T-helper 17 cell (primary cell): ENCODE measurements around the gene EED. TPM values are rescaled to one million over a fixed set of nuclear protein-coding genes. Genes with fewer than 3 reads are reported as not detected.
"Not testable (repeated sequence)": the region's sequence is repeated elsewhere in the genome, so short reads cannot be mapped to it uniquely, and the experiment has no call there.

Source experiments
- ATAC-seq: fragments of 150-1000 bp; cut with Tn5 transposase; 2 replicates; pipeline ENCODE4 v1.10.0; 2021; ENCODE audit warnings: mild to moderate bottlenecking, moderate library complexity
- DNase-seq, 3 donors: peaks; one replicate each; pipeline versions ENCODE4 v3.0.0 to v3.0.0-alpha.2; 2020 to 2021
- H3K9me3 ChIP-seq: one replicate; pipeline ENCODE4 v1.7.0; 2013; ENCODE audit warnings: low read length, mild to moderate bottlenecking; ENCODE audit not compliant: control insufficient read depth, poor library complexity, severe bottlenecking
- H3K27ac Mint-ChIP-seq: one replicate; pipeline ENCODE4 v1.8.0; 2022; ENCODE audit warnings: mild to moderate bottlenecking, moderate library complexity, mixed read lengths
- H3K27me3 Mint-ChIP-seq: one replicate; pipeline ENCODE4 v1.8.0; 2022; ENCODE audit warnings: mixed read lengths
- H3K36me3 Mint-ChIP-seq: one replicate; pipeline ENCODE4 v1.8.0; 2022; ENCODE audit warnings: low read depth, mixed read lengths
- H3K4me1 Mint-ChIP-seq: one replicate; pipeline ENCODE4 v1.8.0; 2022; ENCODE audit warnings: mild to moderate bottlenecking, mixed read lengths
- H3K4me3 Mint-ChIP-seq: one replicate; pipeline ENCODE4 v1.8.0; 2022; ENCODE audit warnings: mild to moderate bottlenecking, moderate library complexity, mixed read lengths
- total RNA-seq, 4 donors: library from RNA in 2 of 4; stranded (reverse) in 2 of 4; gene quantifications; one replicate each; pipeline ENCODE4 v1.2.3 and lab custom pipeline; 2022 to 2026

Gene EED
- total RNA-seq, 2 donors from 2014 or later, result 48.7 to 50.7 TPM

GRCh38 chr11:86265194-86265593 is 20.6 kb downstream of the EED start:
- ATAC-seq (no peak), DNase-seq (no peak)
- H3K9me3 ChIP-seq, result no peaks in the 10 kb centered on the region
- Mint-ChIP-seq H3K4me1 (peaks cover 8% of the 10 kb centered on the region), H3K36me3 (peaks cover 15% of the 10 kb centered on the region), H3K4me3 (no peak overlapping the region), H3K27me3 (no peaks in the 10 kb centered on the region), H3K27ac (peak overlapping the region; percentile 29)

GRCh38 chr11:86269645-86270044 is 25.1 kb downstream of the EED start:
- DNase-seq, result no peak
- Mint-ChIP-seq H3K4me1 (peaks cover 18% of the 10 kb centered on the region), H3K36me3 (peaks cover 17% of the 10 kb centered on the region), H3K27me3 (no peaks in the 10 kb centered on the region), H3K4me3 (no peak overlapping the region), H3K27ac (no peak overlapping the region)
- ATAC-seq, result no peak
- no peaks in the 10 kb centered on the region for H3K9me3 ChIP-seq

- peaks cover 22% of the 10 kb centered on the region for H3K4me1 Mint-ChIP-seq
- peaks cover 20% of the 10 kb centered on the region for H3K36me3 Mint-ChIP-seq
- H3K4me3 Mint-ChIP-seq, result peak overlapping the region; percentile 61
Observed at GRCh38 chr11:86274503-86274902, 29.9 kb downstream of the EED start.

GRCh38 chr11:86274999-86275398 is 30.4 kb downstream of the EED start:
- no peak for ATAC-seq
- no peak for DNase-seq
- Mint-ChIP-seq H3K4me1 (peaks cover 21% of the 10 kb centered on the region), H3K27ac (peak overlapping the region; percentile 51), H3K27me3 (no peaks in the 10 kb centered on the region), H3K4me3 (no peak overlapping the region), H3K36me3 (peaks cover 17% of the 10 kb centered on the region)
- H3K9me3 ChIP-seq, result no peaks in the 10 kb centered on the region

More at GRCh38 chr11:86274503-86274902, 29.9 kb downstream of the EED start:
- H3K9me3 ChIP-seq, result no peaks in the 10 kb centered on the region
- ATAC-seq, result no peak
- no peak for DNase-seq
- Mint-ChIP-seq H3K27ac (peak overlapping the region; percentile 51), H3K27me3 (no peaks in the 10 kb centered on the region)

- no peaks in the 10 kb centered on the region for H3K27me3 Mint-ChIP-seq
- DNase-seq, result no peak
- H3K4me1 Mint-ChIP-seq, result peaks cover 16% of the 10 kb centered on the region
- no peak for ATAC-seq
- H3K27ac Mint-ChIP-seq, result peak overlapping the region; percentile 85
- no peaks in the 10 kb centered on the region for H3K9me3 ChIP-seq
- peaks cover 14% of the 10 kb centered on the region for H3K36me3 Mint-ChIP-seq
- no peak overlapping the region for H3K4me3 Mint-ChIP-seq
Observed at GRCh38 chr11:86275493-86276370, 31.2 kb downstream of the EED start.

- Mint-ChIP-seq H3K4me1 (peaks cover 19% of the 10 kb centered on the region), H3K27ac (no peak overlapping the region), H3K27me3 (no peaks in the 10 kb centered on the region), H3K4me3 (no peak overlapping the region), H3K36me3 (peaks cover 13% of the 10 kb centered on the region)
- H3K9me3 ChIP-seq, result no peaks in the 10 kb centered on the region
- DNase-seq, result no peak
- ATAC-seq, result no peak
Observed at GRCh38 chr11:86277741-86278140, 33.2 kb downstream of the EED start.

GRCh38 chr11:86278226-86278625 is 33.7 kb downstream of the EED start:
- Mint-ChIP-seq H3K4me1 (peaks cover 19% of the 10 kb centered on the region), H3K36me3 (peaks cover 13% of the 10 kb centered on the region), H3K4me3 (no peak overlapping the region), H3K27me3 (no peaks in the 10 kb centered on the region), H3K27ac (no peak overlapping the region)
- DNase-seq (no peak), ATAC-seq (no peak)
- no peaks in the 10 kb centered on the region for H3K9me3 ChIP-seq

GRCh38 chr11:86279747-86280146 is 35.2 kb downstream of the EED start:
- Mint-ChIP-seq H3K27me3 (no peaks in the 10 kb centered on the region), H3K27ac (peak overlapping the region; percentile 27), H3K4me1 (peaks cover 19% of the 10 kb centered on the region), H3K36me3 (peaks cover 13% of the 10 kb centered on the region), H3K4me3 (no peak overlapping the region)
- no peak for DNase-seq
- H3K9me3 ChIP-seq, result no peaks in the 10 kb centered on the region
- ATAC-seq, result no peak

- H3K27me3 Mint-ChIP-seq, result no peaks in the 10 kb centered on the region
Observed at GRCh38 chr11:86287468-86287796, 42.9 kb downstream of the EED start.

GRCh38 chr11:86288776-86289507 is 44.4 kb downstream of the EED start:
- ATAC-seq (peak; percentile 27), DNase-seq (no peak)
- H3K4me3 Mint-ChIP-seq, result peak overlapping the region; percentile 46

More at GRCh38 chr11:86287468-86287796, 42.9 kb downstream of the EED start:
- peak; percentile 20 for ATAC-seq
- DNase-seq, result no peak
- Mint-ChIP-seq H3K4me3 (peak overlapping the region; percentile 73), H3K27ac (peak overlapping the region; percentile 79), H3K4me1 (peaks cover 30% of the 10 kb centered on the region), H3K36me3 (peaks cover 3% of the 10 kb centered on the region)
- H3K9me3 ChIP-seq, result no peaks in the 10 kb centered on the region

GRCh38 chr11:86289508-86290280 is 45.1 kb downstream of the EED start:
- peak overlapping the region; percentile 91 for H3K27ac Mint-ChIP-seq
- H3K9me3 ChIP-seq, H3K27me3 Mint-ChIP-seq, DNase-seq, H3K36me3 Mint-ChIP-seq, ATAC-seq: not testable (repeated sequence)
- H3K4me3 Mint-ChIP-seq, result peak overlapping the region; percentile 46
- peaks cover 29% of the 10 kb centered on the region for H3K4me1 Mint-ChIP-seq

More at GRCh38 chr11:86288776-86289507, 44.4 kb downstream of the EED start:
- Mint-ChIP-seq H3K4me1 (peaks cover 29% of the 10 kb centered on the region), H3K27ac (peak overlapping the region; percentile 91), H3K36me3 (no peaks in the 10 kb centered on the region), H3K27me3 (no peaks in the 10 kb centered on the region)
- H3K9me3 ChIP-seq, result no peaks in the 10 kb centered on the region

- DNase-seq (peak; percentile 19 to 46 (median 36)), ATAC-seq (no peak)
- H3K4me3 Mint-ChIP-seq, result peak overlapping the region; percentile 5
- H3K9me3 ChIP-seq, result no peaks in the 10 kb centered on the region
- H3K27ac Mint-ChIP-seq, result peak overlapping the region; percentile 14
- H3K27me3 Mint-ChIP-seq, result no peaks in the 10 kb centered on the region
- peaks cover 23% of the 10 kb centered on the region for H3K4me1 Mint-ChIP-seq
- H3K36me3 Mint-ChIP-seq, result no peaks in the 10 kb centered on the region
Observed at GRCh38 chr11:86291466-86292262, 47.1 kb downstream of the EED start.
